NCI-H1417 treated with DMSO at 0.1 percent for 48 hours (cell line): ENCODE data around the gene WDR55.
"Not testable (repeated sequence)": the region's sequence is repeated elsewhere in the genome, so short reads cannot be mapped to it uniquely, and the experiment has no call there.

Source experiments
- DNase-seq: peaks from one replicate; lab custom pipeline; 2025; lab: John Stamatoyannopoulos, UW

Gene WDR55

GRCh38 chr5:140658870-140659269 lies 5.8 kb upstream of the WDR55 start:
- no peak for DNase-seq

- not testable (repeated sequence) for DNase-seq
Observed at GRCh38 chr5:140660371-140660770, 4.3 kb upstream of the WDR55 start.

GRCh38 chr5:140664030-140664358 lies 710 bp upstream of the WDR55 start:
- no peak for DNase-seq

GRCh38 chr5:140671035-140671434 lies 6.3 kb downstream of the WDR55 start:
- not testable (repeated sequence) for DNase-seq

- no peak for DNase-seq
Observed at GRCh38 chr5:140671472-140672125, 6.9 kb downstream of the WDR55 start.

GRCh38 chr5:140672455-140673186 lies 7.9 kb downstream of the WDR55 start:
- no peak for DNase-seq

- DNase-seq = no peak
Observed at GRCh38 chr5:140673187-140673976, 8.7 kb downstream of the WDR55 start, which contains the start of gene DND1. Gene DND1 (minus strand): TSS chr5:140673576. CDS start chr5:140673542, 34 bp downstream.

GRCh38 chr5:140674211-140674610 lies 9.5 kb downstream of the WDR55 start:
- no peak for DNase-seq

GRCh38 chr5:140674629-140675028 lies 9.9 kb downstream of the WDR55 start:
- no peak for DNase-seq

GRCh38 chr5:140677947-140678346 lies 13.2 kb downstream of the WDR55 start:
- DNase-seq = no peak

- DNase-seq = no peak
Observed at GRCh38 chr5:140678993-140679392, 14.3 kb downstream of the WDR55 start.

- no peak for DNase-seq
Observed at GRCh38 chr5:140690376-140690932, 25.8 kb downstream of the WDR55 start.

- peak; percentile 26 for DNase-seq
Observed at GRCh38 chr5:140690941-140691924, 26.5 kb downstream of the WDR55 start, which contains the start of the genes HARS1 and HARS2. Gene HARS1 (minus strand): TSS chr5:140691370. CDS start chr5:140691304, 66 bp downstream. Gene HARS2 (plus strand): TSS chr5:140691455. CDS start chr5:140691649, 194 bp downstream.

GRCh38 chr5:140694276-140694675 lies 29.6 kb downstream of the WDR55 start:
- no peak for DNase-seq

- DNase-seq = no peak
Observed at GRCh38 chr5:140696891-140697492, 32.3 kb downstream of the WDR55 start.

- peak; percentile 79 for DNase-seq
Observed at GRCh38 chr5:140700177-140701144, 35.8 kb downstream of the WDR55 start, which contains the start of gene ZMAT2. Gene ZMAT2 (plus strand): TSS chr5:140700447. CDS start chr5:140700461, 14 bp downstream.

- DNase-seq = no peak
Observed at GRCh38 chr5:140707812-140708211, 43.1 kb downstream of the WDR55 start.

- DNase-seq = not testable (repeated sequence)
Observed at GRCh38 chr5:140708787-140709186, 44.1 kb downstream of the WDR55 start.

GRCh38 chr5:140710899-140711552 lies 46.3 kb downstream of the WDR55 start:
- peak; percentile 80 for DNase-seq
